ENCODE data around the gene HCN2.

Gene HCN2

DNA sequence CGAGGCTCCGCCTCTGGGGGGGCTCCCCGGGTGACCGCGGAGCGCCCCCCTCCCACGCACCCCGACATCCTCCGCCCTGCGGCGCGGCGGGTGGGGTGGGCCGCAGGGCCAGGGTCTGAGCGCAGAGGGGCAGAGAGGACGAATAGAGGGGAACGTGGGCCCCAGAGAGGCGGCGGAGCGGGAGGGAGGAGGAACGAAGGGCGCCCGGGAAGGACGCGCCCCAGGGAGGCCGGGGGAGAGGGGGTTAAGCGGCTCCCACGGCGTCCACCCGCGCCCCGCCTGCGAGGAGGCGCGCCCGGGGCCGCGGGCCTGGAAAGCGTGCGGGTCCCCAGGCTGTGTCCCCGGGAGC is 1.0 kb downstream of the HCN2 start:
- TF ChIP-seq, protein P1, sequence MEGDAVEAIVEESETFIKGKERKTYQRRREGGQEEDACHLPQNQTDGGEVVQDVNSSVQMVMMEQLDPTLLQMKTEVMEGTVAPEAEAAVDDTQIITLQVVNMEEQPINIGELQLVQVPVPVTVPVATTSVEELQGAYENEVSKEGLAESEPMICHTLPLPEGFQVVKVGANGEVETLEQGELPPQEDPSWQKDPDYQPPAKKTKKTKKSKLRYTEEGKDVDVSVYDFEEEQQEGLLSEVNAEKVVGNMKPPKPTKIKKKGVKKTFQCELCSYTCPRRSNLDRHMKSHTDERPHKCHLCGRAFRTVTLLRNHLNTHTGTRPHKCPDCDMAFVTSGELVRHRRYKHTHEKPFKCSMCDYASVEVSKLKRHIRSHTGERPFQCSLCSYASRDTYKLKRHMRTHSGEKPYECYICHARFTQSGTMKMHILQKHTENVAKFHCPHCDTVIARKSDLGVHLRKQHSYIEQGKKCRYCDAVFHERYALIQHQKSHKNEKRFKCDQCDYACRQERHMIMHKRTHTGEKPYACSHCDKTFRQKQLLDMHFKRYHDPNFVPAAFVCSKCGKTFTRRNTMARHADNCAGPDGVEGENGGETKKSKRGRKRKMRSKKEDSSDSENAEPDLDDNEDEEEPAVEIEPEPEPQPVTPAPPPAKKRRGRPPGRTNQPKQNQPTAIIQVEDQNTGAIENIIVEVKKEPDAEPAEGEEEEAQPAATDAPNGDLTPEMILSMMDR (IDR thresholded peaks at IDR 0.05) = no peak

DNA sequence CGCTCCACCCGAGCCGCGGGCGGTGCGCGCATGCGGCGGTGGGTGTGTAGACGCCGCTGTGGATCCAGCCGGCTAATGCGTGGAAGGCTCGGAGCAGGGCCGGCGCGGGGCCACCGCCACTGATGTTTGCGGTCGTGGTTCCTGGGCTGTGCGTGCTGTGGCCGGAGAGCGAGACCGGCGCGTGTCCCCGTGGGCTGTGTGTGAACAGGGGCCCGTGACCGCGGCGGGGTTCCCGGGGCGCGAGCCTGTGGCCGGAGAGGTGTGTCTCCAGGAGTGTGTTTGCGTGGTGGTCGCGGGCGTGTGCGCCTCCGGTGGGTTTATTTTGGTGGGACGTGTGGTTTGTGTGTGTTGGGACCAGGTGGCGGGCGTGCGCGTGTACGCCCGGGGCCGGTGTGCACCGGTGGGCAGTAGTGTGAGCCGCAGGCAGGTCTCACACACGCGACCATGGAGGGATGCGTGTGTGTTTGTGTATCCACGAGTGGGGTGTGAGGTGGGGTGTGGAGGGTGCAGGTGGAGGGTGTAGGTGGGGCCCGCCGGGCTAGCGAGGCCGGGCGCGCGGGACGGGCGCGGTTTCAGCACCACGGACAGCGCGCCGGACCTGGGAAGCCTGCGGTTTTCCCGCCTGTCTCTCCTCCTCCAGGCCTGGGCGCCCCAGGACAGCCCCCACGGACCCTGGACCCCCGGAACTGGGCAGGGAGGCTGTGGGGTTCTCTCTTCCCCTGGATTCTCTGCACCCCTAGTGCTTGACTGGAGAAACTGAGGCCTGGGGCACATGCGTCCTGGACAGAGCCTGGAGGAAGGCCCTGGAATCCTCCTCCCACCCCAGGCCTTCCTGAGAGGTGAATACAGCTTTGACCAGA is 1.6 kb downstream of the HCN2 start:
- TF ChIP-seq, protein P1 (IDR thresholded peaks at IDR 0.05) = no peak

DNA sequence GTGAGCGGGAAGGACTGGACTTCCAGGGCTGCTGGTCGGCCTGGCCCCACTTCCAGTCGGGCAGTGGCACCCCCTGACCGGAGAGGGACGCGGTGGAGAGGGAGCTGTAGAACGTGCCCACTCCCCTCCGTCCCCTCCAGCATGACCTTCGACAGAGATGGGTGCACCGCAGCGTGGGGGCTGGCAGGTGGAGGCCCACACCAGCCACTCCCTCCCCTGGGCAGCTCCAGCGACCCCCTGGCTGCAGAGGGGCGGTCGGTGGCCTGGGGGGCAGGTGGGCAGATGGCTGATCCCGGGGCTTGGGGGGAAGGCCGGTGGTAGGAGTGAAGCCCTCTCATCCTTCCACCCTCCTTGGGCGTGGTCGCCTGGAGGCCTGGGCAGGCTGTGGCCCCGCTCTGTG is 2.4 kb downstream of the HCN2 start:
- TF ChIP-seq, protein P1 (IDR thresholded peaks at IDR 0.05) = no peak

- TF ChIP-seq, protein P1 (IDR thresholded peaks at IDR 0.05) = no peak
Measured at GRCh38 chr19:593055-593454, 3.4 kb downstream of the HCN2 start.

DNA sequence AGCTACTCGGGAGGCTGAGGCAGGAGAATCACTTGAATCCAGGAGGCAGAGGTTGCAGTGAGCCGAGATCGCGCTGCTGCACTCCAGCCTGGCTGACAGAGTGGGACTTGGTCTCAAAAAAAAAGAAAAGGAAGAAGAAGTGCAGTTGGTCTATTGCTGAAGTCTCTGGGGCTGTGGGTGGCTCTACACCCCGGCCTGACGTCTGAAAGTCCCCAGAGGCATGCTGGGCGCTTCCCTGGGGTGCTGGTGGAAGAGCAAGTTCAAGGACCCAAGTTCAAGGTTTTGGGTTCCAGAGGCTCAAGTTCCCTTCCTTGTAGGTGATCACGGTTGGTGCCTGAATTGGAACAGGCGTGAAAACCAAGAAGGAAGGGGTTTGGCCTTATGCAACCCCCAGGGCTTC is 3.8 kb downstream of the HCN2 start:
- TF ChIP-seq, protein P1 (IDR thresholded peaks at IDR 0.05) = no peak

DNA sequence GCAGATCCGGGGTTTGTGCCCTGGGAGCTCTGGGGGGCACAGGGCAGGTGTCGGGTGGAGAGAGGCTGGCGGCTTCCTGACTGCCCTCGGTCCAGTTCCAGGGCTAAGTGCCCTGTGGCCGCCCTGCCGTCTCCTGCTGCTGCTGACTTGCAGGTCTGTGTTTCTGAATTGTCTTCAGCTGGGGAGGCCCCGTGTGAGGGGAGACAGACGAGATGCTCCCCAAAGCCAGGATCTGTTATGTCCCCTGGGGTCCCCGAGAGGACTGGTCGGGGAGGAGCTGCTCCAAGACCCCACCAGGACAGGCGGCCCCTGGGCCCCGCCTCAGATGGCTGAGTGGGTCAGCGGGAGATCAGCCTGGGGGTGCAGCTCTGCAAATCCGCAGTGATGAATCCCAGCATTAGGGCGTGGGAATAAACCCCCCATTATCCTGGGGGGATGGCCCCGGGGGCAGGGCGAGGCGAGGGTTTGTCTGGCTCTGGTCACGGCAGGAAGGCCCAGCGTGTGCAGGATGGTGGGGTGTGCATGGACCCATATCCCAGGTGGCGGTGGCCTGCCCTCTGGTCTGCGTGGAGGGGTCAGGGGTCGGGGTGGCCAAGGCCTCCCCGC is 4.7 kb downstream of the HCN2 start:
- TF ChIP-seq, protein P1 (IDR thresholded peaks at IDR 0.05) = no peak

GRCh38 chr19:595326-596262 is 5.9 kb downstream of the HCN2 start:
- TF ChIP-seq, protein P1 (IDR thresholded peaks at IDR 0.05) = no peak

Measured in LNCAP (cell line).